ENCODE data around the gene RPUSD4.
A peak's percentile ranks its signal among the peaks of the same experiment; 100 is the strongest.
"Not testable (repeated sequence)": the region's sequence is repeated elsewhere in the genome, so short reads cannot be mapped to it uniquely, and the experiment has no call there.

The RPUSD4 gene, protein sequence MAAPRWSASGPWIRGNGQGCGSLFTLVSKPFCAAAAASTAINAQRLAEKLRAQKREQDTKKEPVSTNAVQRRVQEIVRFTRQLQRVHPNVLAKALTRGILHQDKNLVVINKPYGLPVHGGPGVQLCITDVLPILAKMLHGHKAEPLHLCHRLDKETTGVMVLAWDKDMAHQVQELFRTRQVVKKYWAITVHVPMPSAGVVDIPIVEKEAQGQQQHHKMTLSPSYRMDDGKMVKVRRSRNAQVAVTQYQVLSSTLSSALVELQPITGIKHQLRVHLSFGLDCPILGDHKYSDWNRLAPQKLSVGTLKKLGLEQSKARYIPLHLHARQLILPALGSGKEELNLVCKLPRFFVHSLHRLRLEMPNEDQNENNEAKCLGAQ

DNA sequence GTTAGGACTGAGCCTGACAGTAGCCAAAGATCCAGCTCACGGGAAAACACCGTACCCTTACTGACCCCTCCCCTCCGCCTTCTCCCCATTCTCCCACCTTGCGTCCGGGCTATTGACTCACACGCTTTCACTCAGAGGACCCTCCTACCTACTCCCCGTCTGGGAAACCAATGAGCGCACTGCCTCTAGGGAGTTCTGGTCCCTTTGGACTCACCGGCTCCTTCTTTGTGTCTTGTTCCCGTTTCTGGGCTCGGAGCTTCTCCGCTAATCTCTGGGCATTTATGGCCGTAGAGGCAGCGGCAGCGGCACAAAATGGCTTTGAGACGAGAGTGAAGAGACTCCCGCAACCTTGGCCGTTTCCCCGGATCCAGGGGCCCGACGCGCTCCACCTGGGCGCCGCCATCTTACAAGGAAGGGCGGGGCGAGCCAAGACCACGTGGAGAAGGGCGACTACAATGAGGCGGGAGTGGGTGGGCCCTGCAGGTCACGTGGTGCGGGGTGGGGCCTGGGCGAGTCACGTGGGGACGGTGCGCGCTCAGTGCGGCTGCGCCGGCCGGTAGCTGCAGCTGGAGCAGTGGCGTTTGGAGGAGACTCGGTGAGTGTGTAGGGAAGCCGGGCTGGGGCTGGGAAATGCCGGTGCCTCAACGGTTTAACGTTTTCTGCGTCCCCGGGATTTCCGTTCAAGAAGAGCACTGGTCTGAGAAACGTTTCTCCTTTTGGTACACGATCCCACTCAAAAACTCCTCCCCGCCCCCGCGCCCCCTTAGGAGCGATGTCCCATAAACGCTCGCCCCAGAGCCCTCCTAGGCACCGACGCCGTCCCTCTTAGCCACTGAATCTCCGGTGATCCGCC, at the start of gene RPUSD4, which contains the start of gene FAM118B:
TSS of gene RPUSD4 (minus strand) at position 415 of the 853 bp plus-strand sequence. CDS start at position 403, 12 bp downstream.
TSS of gene FAM118B (plus strand) at position 547 of the 853 bp plus-strand sequence. CDS start 23,220 bp downstream, outside the sequence.
- DNase-seq, result peak; percentile 92 to 98

DNA sequence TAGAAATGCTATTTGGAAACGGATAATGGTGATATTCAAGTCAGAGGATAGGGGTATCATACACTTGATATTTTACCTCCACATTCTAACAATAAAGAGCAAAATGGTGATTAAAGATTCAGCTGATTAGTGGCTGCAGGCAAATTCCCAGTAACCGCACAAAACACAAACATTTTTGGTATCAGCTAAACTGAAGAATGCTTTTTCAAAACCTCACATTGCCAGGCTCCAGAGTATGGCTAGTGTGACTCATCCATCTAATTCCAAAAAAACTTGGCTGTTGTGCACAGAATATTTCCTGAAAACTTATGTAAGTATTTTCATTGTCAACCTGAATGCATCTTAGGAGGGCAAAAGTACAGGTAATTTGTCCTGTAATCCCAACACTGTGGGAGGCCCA, 46.3 kb upstream of the RPUSD4 start:
- DNase-seq, result no peak

DNA sequence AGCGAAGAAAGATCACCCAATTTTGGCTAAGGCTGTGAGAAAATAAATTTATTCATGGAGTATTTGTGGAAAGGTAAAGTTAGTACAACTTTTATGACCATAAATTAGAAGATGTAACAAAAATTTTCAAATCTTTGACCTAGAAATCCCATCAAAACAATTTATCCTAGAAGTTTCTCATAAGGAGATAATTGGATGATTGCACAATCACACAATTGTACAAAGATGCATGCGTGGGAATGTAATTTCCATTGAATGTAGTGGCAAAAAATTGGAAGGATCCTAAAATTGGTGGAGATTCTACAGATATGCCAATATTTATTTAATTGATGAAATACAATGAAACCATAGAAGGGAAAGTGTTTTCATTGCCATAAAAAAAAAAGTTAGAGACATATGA, 45.7 kb upstream of the RPUSD4 start:
- DNase-seq, result no peak

DNA sequence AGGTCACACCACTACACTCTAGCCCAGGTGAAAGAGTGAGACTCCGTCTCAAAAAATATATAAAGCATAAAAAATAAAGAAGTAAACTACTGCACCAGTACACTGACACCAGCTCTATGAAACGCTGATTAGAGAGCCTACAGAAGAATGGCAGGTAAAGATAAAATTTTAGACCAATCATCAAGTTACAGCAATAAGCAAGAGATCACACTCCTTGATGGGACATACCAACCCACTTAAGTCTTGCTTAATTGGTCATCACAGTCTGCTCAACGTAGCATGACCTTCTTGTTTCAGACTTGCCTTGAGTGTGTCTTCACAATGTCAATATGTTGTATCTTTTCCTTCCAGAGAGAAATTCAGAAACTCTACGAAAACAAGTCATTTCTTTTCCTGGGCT, 44.8 kb upstream of the RPUSD4 start:
- DNase-seq, result no peak

DNA sequence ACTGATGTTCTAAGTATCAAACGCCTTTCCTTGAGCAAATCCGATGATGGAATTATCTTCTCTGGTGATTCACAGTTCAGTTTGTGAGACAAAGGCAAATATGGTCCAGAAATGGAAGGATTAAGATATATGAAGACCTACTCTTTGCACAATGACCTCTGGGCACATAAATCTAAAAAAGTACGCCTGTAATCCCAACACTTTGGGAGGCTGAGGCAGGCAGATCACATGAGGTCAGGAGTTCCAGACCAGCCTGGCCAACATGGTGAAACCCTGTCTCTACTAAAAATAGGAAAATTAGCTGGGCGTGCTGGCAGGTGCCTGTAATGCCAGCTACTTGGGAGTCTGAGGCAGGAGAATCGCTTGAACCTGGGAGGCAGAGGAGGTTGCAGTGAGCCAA, 44.1 kb upstream of the RPUSD4 start:
- not testable (repeated sequence) for DNase-seq

DNA sequence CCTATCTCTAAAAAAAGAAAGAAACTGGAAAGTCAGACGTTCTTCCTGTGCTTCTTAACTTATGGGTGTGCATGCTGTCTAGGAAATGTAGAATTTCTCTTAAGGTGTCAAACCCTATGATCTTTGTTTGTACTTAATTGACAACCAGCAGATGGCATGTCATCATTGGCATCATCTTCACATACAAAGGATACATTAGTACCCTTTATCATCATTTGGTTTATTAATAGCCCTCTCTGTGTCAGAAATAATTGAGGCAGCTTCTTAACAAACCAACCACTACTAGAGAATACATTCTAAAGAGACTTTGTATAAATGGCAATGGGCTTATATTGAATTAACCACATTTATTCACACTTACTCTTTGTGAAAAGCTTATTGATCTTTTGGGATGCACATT, 43.4 kb upstream of the RPUSD4 start:
- no peak for DNase-seq

DNA sequence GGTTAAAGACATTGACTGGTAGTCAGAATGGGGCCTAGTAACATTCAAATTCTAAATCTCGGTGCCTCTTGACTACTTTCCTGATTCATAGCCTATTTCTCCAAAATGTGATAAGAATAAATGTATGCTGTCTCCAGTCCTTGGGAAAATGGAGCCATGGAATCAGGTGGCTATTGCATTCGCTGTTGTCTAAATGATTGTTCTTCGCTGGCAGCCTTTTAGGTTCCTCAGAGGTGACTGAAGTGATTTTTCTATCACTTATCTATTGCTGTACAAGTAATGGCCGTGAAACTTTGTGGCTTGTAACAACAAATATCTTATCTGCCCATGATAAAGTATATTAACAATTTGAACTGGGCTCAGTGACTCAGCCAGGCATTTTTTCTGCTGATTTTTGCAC, 41.8 kb upstream of the RPUSD4 start:
- DNase-seq, result no peak

DNA sequence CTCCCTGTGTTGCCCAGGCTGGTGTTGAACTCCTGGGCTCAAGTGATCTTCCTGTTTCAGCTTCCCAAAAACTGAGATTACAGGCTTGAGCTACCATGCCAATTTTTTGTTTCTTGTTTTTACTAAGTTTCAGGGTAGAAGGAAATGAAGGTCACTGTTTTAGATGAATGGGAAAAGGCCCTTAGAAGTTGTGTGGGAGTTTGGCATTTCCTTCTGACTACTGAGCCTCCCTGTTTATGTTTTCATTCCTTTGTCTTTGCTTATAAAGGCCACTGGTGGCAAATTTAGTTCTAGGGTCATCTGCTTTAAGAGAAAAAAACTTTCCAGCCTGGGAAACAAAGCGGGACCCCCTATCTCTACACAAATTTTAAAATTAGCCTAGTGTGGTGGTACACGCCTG, 35.2 kb upstream of the RPUSD4 start:
- no peak for DNase-seq

DNA sequence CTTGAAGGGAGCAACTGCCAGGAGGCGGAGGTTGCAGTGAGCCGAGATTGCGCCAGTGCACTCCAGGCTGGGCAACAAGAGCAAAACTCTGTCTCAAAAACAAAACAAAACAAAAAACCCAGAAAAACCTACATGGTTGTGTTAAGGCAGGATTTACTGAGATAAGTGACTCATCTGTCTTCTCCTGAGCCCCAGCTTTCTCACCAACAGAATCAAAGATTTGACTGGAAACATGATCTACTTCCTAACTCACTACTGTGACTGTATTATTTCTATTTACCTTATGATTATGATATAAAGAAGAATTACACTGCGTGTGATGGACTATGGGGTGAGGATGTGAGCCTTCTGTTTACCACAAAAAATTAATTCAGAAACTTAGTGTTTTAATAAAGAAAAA, 21.9 kb upstream of the RPUSD4 start:
- no peak for DNase-seq

DNA sequence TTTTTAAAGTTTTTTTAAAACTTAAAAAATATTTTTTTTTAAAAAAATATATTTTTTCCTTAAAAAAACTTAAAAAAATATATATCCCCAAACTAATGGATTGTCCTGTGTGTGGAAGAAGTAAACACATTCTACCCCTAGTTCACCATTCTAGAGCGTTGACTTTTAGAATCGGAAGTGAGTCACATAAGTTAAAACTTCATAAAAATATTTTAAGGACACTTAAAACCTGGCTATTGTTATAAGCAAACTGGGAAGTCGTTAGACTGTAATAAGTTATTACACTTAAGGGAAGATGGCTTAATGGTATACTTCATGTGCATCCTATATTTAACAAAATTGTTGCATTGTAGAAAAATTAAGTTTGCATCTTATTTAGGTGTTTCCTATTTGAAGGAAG, 21.2 kb upstream of the RPUSD4 start:
- no peak for DNase-seq

DNA sequence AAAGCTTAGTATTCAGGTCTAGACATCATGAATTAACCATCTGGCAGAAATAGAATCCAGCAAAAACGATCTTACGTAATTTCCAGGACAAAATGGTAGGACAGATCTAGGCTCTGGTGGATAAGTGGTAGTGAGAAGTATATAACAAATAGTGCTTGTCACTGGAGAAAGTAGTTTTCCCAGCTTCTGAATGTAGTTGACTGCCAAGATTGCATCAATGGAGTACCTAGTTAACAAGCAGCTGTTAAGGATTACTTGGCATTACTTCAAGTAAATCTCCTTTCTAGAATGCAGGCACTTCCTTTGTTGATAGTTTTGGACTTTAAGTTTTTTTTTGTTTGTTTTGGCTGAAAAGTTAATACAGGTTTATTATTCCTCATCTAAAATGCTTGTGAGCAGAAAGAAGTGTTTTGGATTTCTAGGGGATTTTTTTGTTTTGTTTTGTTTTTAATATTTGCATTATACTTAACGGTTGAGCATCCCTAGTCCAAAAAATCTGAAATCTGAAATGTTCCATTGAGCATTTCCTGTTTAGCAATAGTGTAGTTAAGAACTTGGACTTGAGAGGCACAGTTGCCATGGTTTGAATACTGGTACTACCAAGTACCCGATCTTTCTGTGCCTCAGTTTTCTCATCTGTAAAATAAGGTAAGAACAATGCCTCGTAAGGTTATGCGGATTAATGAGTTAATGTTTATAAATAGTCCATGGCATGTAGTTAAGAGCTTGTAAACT, 20.4 kb upstream of the RPUSD4 start:
- peak in 1 of 2 experiments; percentile 55 for DNase-seq

DNA sequence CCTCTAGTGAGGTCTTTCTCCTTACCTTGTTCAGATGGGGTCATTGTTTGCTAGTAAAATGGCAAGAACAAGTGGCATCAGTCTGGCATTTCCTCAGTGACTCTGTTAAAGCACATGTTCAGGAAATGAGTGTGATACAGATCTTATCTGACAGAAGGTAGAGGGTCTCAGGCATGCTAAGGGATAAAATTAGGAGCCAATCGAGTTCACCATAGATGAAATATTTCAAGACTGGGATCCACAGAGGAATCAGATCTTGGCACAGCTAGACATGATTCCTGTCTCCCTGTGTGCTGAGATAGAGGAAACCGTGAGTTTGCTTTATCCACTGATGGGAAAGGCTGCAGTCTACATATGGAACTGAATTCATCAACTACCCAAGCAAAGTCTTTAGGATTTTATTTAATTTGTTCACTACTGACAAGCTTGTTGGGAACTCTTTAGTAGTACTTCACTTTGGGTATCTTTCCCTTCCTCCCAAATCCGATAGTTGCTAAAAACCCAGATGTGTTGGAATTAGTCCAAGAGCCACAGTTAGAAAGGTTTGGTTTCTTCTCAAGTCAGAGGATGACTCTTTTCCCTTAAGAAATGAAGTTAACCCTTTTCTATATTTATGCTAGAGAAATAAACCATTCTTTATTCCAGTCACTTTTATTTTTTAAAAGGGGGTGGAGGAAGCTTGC, 18.5 kb upstream of the RPUSD4 start:
- DNase-seq, result no peak

DNA sequence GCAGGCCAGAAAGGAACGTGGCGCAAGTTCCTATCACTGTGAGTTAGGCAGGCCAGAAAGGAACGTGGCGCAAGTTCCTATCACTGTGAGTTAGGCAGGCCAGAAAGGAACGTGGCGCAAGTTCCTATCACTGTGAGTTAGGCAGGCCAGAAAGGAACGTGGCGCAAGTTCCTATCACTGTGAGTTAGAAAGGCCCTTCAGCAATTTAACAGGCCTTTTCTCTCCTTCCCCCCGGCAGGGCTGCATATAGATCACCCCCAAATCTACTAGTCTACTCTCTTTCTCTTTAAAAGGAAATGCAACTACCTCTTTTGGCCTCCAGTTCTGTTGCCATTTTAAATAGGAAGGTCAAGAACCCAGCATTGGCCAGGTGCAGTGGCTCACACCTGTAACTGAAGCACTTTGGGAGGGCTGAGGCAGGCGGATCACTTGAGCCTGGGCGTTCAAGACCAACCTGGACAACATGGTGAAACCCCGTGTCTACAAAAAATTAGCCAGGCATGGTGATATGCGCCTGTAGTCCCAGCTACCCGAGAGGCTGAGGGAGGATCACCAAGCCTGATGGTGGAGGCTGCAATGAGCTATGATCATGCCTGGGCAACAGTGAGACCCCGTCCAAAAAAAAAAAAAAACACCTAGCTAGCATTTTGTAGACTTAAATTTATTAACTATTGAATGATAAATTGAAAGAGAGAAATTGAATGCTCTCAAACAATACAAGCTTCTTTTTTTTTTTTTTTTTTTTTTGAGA, 15.1 kb upstream of the RPUSD4 start:
- no peak for DNase-seq

DNA sequence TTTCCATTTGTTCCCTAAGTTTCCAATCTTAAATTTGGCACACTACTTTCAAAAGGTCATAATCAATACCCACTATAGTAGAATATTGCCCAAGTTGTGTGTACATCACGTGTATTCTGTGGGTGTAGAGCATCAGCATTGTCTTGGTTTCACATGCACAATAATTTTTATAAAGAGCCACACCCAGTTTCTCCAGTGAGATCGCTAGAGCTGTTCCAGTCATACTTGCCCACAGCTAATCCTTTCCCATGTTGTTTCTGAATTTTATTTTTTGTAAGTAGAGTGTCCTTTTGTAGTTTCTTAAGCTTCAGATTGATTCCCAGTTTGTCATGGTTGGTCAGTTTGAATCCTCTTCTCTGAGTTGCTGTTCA, 13.8 kb upstream of the RPUSD4 start:
- DNase-seq, result no peak

DNA sequence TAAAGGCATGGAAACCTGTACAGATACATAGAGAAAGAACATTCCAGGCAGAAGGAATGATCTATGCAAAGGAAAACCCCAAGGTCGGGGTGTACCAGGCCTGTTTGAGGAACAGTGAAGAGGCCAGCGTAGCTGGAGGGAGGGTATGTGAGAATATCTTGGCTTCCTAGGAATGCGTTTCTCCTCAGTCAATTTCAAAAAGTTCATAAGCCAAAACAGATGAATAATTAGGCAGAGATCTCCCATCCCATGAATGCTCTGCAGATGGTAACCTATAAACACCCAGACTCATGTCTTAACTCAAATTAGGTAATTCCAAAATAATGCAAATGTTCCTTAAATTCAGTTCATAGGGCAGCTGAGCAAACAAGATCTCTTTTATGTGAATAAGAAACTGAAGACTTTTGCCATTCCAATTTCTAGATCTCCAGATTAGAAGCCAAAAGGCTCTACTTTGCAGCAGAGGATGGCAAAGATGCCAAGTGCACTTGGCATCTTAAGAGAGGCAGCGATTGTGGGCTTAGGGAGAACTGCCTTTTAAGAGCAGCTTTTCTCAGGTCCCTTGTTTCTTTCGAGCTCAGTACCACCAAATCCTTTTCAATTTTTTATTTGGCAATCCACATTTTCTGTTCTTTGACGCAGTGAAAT, 13.3 kb upstream of the RPUSD4 start:
- DNase-seq, result peak in 1 of 2 experiments; percentile 1

DNA sequence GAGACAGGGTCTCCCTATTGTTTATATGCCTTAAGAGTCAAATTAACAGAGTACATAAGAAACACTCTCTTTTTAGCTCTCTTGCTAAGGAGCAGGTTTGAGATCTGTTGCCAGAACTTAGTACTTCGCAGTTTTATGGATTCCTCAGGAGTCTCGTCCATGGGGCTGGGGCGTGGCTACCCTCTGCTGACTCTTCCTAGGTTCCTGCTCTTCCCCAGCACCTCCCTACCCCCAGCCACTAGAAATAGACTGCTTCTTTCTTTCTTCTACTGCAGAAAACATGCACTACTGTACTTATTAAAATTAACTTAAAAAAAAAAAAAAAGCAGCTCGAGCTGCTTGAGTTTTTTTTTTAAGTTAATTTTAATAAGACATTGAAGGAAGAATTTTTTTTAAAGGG, 8.1 kb upstream of the RPUSD4 start:
- DNase-seq, result no peak

DNA sequence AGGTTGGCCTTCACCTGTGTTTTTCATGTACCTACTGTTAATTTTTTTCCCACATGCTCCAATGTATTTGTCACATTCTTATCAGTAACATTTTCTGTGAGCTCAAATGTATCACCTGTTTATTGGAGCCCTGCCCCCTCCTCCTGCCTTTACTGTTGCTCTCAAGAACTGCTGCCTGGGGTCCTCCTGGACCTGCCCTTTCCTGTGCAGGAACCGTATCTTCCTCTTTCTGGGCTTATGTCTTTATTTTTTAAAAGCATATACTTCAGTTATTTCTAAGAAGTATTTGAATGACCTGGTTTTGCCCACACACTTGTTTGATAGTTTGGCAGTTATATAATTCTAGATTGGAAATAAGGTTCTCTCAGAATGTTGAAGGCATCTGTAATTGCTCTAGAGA, 6.0 kb upstream of the RPUSD4 start:
- no peak for DNase-seq

DNA sequence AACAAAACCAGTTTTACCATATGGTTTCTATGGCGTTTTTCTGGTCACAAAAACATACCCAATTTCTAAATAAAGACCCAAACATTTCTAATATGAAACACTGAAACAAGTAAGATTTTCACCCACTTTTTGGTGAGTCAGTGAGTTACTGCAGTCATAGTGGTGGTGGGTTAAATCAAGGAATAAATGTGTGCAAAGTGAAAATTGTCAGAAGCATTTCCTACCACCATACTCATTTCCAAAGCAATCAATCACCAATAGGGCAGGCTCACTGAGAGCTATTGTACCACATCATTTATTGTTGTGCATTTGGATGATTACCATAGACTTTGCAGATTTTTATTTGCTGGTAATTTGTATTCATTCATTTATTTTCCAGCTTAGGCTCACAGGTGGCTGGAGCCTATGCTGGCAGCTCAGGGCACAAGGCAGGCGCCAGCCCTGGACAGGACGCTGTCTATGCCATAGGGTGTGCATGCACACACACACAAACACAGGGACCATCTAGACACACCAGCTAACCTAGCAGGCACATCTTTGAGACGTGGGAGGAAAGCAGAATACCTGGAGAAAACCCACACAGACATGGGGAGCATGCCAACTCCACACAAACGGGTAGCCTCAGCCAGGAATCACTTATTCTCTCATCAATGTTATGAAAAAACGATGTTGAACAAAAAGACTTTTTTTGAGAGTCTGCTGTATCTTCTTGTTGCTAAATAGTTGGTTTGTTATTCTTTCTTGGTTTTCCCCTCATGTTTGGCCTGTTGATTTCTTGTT, 5.3 kb upstream of the RPUSD4 start:
- no peak for DNase-seq

DNA sequence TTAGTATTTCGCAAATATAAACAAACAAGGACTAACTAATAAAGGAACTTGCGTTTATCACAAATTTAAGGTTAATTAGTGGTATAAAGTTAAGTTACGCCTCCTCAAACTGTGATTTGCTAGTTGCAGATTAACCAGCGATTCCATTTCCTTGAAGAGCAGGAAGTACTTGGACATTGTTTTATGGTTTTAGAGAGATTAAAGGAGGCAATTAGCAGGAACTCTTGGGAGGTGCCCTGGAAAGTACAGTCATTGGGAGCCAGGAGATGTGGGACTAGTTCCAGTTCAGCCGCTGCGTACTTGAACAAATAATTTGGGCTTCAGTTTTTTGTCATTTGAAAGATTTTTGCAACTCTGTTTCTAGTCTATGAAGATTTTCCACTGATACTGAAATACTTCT, 3.4 kb upstream of the RPUSD4 start:
- no peak for DNase-seq

DNA sequence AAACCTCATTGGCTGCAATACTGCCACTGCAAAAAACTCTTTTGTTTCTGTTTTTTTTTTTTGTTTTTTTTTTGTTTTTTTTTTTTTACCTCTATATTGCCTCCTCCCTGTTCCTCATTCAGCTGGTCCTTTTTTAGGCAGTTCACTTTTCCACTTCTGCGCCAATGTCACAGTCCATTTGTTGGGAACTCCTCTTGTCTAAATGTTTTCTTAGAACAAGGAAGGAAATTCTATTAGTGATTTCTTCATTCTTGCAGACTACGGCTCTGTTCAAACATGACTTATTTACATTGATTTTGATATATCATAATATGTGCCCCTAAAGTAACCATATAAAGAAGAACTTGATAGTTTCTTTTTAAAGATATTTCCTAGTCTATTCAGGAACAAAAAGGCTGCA, 3.0 kb upstream of the RPUSD4 start:
- DNase-seq, result no peak
